Breast epithelium (tissue), 4 donors: Measurements from ENCODE around the gene CNOT2. TPM values are rescaled to one million over a fixed set of nuclear protein-coding genes. Genes with fewer than 3 reads are reported as not detected.

Experiments used
- DNase-seq, 2 donors: peaks; one replicate each; pipeline ENCODE4 v3.0.0-alpha.2; 2019; ENCODE audit warnings: low spot score in 2 of 2
- H3K27ac ChIP-seq, 2 donors: fragments of 200-600 bp; sonication (generic) in 1 of 2; one replicate each; pipeline ENCODE4 v1.5.1; 2016 to 2019; ENCODE audit warnings: mild to moderate bottlenecking in 1 of 2
- H3K27me3 ChIP-seq, 2 donors: fragments of 200-600 bp; sonication (generic) in 1 of 2; one replicate each; pipeline versions ENCODE4 v1.5.1 to v1.6.0; 2017 to 2019; ENCODE audit warnings: control low read depth in 1 of 2, mild to moderate bottlenecking in 1 of 2
- H3K36me3 ChIP-seq: fragments of 200-600 bp; one replicate; pipeline ENCODE4 v1.5.1; 2019
- H3K4me1 ChIP-seq, 2 donors: fragments of 200-600 bp; sonication (generic); one replicate each; pipeline ENCODE4 v1.5.1; 2016 to 2019; ENCODE audit warnings: control low read depth in 1 of 2
- H3K4me3 ChIP-seq, 3 donors: fragments of 200-600 bp; sonication (generic); 1 replicate in 2 of 3; 2 replicates in 1 of 3; pipeline ENCODE4 v1.5.1; 2016 to 2019; ENCODE audit warnings: mild to moderate bottlenecking in 3 of 3, moderate library complexity in 2 of 3
- H3K9me3 ChIP-seq, 2 donors: fragments of 200-600 bp; sonication (generic) in 1 of 2; one replicate each; pipeline ENCODE4 v1.5.1; 2016 to 2019; ENCODE audit warnings: control low read depth in 1 of 2
- POLR2A ChIP-seq: fragments of 450-650 bp; IDR thresholded peaks from one replicate; pipeline ENCODE4 v1.6.1; 2016; ENCODE audit warnings: antibody characterized with exemption, mild to moderate bottlenecking, moderate library complexity
- POLR2AphosphoS5 ChIP-seq, 3 donors: sonication (generic); formaldehyde crosslinking; IDR thresholded peaks; one replicate each; pipeline ENCODE4 v1.6.1; 2017; ENCODE audit warnings: antibody characterized with exemption in 3 of 3
- intact Hi-C: fragments of 100-400 bp; cut with DNase I; formaldehyde crosslinking; loops from one replicate; pipeline ENCODE4 v1.15.1; 2023; ENCODE audit warnings: low total_unique reads
- total RNA-seq, 3 donors: library from RNA; depleted of rRNA; stranded (reverse); fragments of >200 nt; gene quantifications; one replicate each; pipeline ENCODE4 v1.1.0, GENCODE V29; 2016
- TF ChIP-seq, protein P1 (sequence below), 3 donors: fragments of 450-650 bp; IDR thresholded peaks; one replicate each; pipeline ENCODE4 v1.5.1; 2016 to 2017; ENCODE audit warnings: antibody characterized with exemption in 3 of 3, mild to moderate bottlenecking in 3 of 3, moderate library complexity in 3 of 3

The CNOT2 gene
- total RNA-seq, 3 donors from 2014 or later = 132 to 275 (median 191) TPM

DNA sequence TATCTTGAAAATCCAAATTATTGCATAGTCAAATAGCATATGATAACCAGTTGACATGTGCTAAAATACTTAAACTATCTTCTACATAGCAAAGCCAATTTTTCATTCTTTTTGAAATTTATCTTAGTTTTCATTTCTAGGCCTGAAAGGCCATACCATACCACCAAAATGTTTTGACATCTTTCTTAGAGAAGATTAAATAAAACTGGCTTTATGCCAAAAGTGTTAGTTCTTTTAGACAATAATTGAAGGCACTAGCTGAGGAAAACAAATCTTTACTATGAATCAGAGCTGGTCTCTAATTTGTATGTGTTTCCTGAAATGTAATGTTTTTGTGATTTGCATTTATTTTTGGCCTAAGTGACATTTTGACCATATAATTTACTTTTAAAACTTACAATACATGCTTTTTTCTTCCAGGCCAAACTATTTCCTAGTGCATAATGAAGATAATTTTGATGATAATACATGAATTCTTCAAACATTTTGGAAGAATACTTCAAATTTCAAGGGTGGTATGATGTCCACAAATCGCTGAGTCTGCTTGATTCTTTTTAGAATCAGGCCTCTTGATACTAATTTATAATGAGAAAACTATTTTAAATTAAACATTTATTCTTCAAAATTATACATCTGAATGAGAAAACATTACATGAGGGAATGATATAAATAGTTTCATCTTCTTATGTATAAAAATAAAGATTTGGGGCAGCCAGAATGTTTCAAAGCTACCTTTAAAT lies 116.4 kb downstream of the CNOT2 start:
- no peak overlapping the region for H3K27ac ChIP-seq
- H3K9me3 ChIP-seq = no peaks in the 10 kb centered on the region
- intact Hi-C loops = loop anchor here (5.0 kb wide), 1 partner anchor 668 kb away; no protein-coding TSS in a partner anchor
- no peak for DNase-seq
- no peaks in the 10 kb centered on the region for H3K36me3 ChIP-seq
- H3K4me1 ChIP-seq = no peaks in the 10 kb centered on the region
- H3K27me3 ChIP-seq = no peaks in the 10 kb centered on the region
- H3K4me3 ChIP-seq = no peak overlapping the region
- TF ChIP-seq, protein P1, sequence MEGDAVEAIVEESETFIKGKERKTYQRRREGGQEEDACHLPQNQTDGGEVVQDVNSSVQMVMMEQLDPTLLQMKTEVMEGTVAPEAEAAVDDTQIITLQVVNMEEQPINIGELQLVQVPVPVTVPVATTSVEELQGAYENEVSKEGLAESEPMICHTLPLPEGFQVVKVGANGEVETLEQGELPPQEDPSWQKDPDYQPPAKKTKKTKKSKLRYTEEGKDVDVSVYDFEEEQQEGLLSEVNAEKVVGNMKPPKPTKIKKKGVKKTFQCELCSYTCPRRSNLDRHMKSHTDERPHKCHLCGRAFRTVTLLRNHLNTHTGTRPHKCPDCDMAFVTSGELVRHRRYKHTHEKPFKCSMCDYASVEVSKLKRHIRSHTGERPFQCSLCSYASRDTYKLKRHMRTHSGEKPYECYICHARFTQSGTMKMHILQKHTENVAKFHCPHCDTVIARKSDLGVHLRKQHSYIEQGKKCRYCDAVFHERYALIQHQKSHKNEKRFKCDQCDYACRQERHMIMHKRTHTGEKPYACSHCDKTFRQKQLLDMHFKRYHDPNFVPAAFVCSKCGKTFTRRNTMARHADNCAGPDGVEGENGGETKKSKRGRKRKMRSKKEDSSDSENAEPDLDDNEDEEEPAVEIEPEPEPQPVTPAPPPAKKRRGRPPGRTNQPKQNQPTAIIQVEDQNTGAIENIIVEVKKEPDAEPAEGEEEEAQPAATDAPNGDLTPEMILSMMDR (IDR thresholded peaks at IDR 0.05) = no peak
- TF ChIP-seq POLR2A (no peak), POLR2AphosphoS5 (IDR thresholded peaks at IDR 0.05) (no peak)

DNA sequence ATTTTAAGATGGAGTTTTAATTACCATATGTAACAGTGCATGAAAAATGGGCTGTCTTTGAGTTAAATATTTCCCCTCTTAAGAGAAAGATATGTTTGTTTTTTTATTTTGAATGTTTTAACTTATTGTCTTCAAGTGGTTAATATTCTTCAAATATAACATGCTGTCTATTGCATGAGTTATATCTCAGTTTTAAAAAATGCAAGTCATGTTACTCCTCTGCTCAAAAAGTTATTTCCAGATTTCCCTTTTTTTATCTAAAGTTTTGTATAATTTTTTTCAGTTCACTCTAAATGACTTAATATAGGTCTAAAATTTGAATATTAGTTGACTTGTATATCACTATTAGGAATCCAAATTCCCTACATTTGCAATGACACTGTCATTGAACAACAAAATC lies 117.0 kb downstream of the CNOT2 start:
- no peak for DNase-seq
- Histone ChIP-seq H3K36me3 (no peaks in the 10 kb centered on the region), H3K4me3 (no peak overlapping the region), H3K27ac (no peak overlapping the region), H3K27me3 (no peaks in the 10 kb centered on the region), H3K4me1 (peaks cover 0 to 4% of the 10 kb centered on the region in 2 donors), H3K9me3 (no peaks in the 10 kb centered on the region)
- intact Hi-C loops = no loop called here
- TF ChIP-seq, protein P1 (IDR thresholded peaks at IDR 0.05) = no peak
- no peak for TF ChIP-seq POLR2A
- no peak for TF ChIP-seq POLR2AphosphoS5 (IDR thresholded peaks at IDR 0.05)

DNA sequence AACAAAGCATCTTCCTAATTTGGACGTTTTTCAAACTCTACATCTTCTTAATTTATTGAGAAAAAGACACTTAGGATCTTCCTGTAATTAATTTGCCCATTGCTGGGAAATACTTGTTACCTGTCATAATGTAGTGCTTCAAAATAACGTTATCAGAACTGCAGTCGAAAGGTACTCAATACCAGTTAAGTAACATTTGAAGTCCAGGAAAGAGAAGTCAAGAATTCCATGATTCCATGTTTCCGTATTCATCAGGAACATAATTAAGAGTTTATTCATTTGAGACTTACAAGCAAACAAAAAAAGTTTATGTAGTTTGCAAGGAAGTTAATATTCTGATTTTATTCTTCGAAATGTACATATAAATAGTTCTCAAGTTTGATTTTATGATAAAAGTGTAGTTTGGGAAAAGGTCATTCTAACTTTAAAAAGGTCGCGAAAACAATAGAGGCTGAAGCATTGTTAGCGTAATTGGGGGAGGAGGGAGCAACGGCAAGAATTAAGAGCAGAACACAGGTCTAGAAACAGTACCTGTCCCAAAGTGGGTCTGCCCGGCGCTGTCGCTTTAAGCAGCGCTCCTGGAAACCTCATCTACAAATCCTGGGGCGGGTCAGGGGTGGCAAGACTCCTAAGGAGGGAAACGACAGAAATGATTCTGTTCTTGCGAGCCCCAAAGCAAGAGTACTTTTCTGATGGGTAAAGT lies 121.6 kb downstream of the CNOT2 start:
- Histone ChIP-seq H3K27ac (no peak overlapping the region), H3K27me3 (no peaks in the 10 kb centered on the region), H3K36me3 (no peaks in the 10 kb centered on the region), H3K4me3 (peak overlapping the region; percentile 71 to 88 (median 79)), H3K9me3 (no peaks in the 10 kb centered on the region), H3K4me1 (peaks cover 0 to 8% of the 10 kb centered on the region in 2 donors)
- DNase-seq = no peak
- intact Hi-C loops = no loop called here
- TF ChIP-seq POLR2A = no peak
- TF ChIP-seq, protein P1 (IDR thresholded peaks at IDR 0.05) = no peak
- no peak for TF ChIP-seq POLR2AphosphoS5 (IDR thresholded peaks at IDR 0.05)

DNA sequence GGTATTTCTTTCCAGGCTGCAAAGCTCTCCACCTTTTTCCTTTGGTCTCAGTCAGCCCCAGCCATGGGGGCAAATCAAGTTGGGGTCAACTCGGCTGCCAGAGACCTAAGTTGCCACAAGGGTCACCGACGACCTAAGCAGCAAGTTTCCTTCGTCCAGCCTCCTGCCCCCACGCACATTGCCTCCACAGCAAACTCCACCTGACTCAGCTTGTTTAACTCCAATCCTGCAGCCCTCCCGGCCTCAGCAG lies 122.1 kb downstream of the CNOT2 start:
- Histone ChIP-seq H3K9me3 (no peaks in the 10 kb centered on the region), H3K4me1 (peaks cover 0 to 8% of the 10 kb centered on the region in 2 donors), H3K27ac (no peak overlapping the region), H3K36me3 (no peaks in the 10 kb centered on the region), H3K27me3 (no peaks in the 10 kb centered on the region), H3K4me3 (peak overlapping the region; percentile 71 to 88 (median 79))
- intact Hi-C loops = no loop called here
- TF ChIP-seq, protein P1 (IDR thresholded peaks at IDR 0.05) = no peak
- no peak for TF ChIP-seq POLR2A
- no peak for TF ChIP-seq POLR2AphosphoS5 (IDR thresholded peaks at IDR 0.05)
- no peak for DNase-seq
